ENCODE measurements around the gene CHD2.

DNA sequence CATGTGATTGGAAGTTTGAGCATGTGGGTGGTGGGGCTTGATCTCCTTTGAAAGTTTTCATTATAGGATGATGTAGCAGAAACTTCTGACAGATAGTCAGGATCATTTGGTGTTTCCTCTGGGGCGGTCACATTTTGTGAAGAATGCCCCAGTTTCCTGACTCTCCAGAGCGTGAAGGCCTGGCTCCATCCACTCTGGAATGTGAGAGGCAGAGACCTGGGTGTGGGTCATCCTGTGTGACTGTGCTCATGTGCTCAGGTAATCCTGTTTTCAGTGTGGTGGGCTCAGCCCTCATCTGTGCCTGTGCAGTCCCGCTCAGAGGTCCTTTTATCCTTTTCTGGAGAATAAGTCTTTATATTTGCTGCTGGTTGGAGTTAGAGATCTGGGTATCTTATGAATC lies 107.9 kb downstream of the CHD2 start:
- TF ChIP-seq, protein P1, sequence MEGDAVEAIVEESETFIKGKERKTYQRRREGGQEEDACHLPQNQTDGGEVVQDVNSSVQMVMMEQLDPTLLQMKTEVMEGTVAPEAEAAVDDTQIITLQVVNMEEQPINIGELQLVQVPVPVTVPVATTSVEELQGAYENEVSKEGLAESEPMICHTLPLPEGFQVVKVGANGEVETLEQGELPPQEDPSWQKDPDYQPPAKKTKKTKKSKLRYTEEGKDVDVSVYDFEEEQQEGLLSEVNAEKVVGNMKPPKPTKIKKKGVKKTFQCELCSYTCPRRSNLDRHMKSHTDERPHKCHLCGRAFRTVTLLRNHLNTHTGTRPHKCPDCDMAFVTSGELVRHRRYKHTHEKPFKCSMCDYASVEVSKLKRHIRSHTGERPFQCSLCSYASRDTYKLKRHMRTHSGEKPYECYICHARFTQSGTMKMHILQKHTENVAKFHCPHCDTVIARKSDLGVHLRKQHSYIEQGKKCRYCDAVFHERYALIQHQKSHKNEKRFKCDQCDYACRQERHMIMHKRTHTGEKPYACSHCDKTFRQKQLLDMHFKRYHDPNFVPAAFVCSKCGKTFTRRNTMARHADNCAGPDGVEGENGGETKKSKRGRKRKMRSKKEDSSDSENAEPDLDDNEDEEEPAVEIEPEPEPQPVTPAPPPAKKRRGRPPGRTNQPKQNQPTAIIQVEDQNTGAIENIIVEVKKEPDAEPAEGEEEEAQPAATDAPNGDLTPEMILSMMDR (conservative IDR thresholded peaks at IDR 0.05 in 1 of 2, IDR thresholded peaks at IDR 0.05 in 1 of 2; ENCODE audit: extremely low read depth in 1 of 2, insufficient read depth in 1 of 2, low read depth in 1 of 2, low read length in 2 of 2): no peak
- no peak for TF ChIP-seq EZH2 (IDR thresholded peaks at IDR 0.05; ENCODE audit: borderline replicate concordance, low read length)
